ENCODE measurements around the gene PLPP4.

PLPP4 gene

GRCh38 chr10:120517881-120518484, 61.0 kb downstream of the PLPP4 start:
- DNase-seq (ENCODE audit: low spot score), result no peak

GRCh38 chr10:120521880-120522279, 64.9 kb downstream of the PLPP4 start:
- no peak for DNase-seq (ENCODE audit: low spot score)

- no peak for DNase-seq (ENCODE audit: low spot score)
Observed at GRCh38 chr10:120527691-120528090, 70.7 kb downstream of the PLPP4 start.

GRCh38 chr10:120530699-120531098, 73.7 kb downstream of the PLPP4 start:
- DNase-seq (ENCODE audit: low spot score), result no peak

- DNase-seq (ENCODE audit: low spot score), result no peak
Observed at GRCh38 chr10:120538091-120538490, 81.1 kb downstream of the PLPP4 start.

- no peak for DNase-seq (ENCODE audit: low spot score)
Observed at GRCh38 chr10:120539076-120539475, 82.0 kb downstream of the PLPP4 start.

GRCh38 chr10:120540486-120540885, 83.5 kb downstream of the PLPP4 start:
- no peak for DNase-seq (ENCODE audit: low spot score)

- no peak for DNase-seq (ENCODE audit: low spot score)
Observed at GRCh38 chr10:120541984-120542383, 85.0 kb downstream of the PLPP4 start.

- DNase-seq (ENCODE audit: low spot score), result no peak
Observed at GRCh38 chr10:120542591-120542990, 85.6 kb downstream of the PLPP4 start.

GRCh38 chr10:120543291-120543690, 86.3 kb downstream of the PLPP4 start:
- no peak for DNase-seq (ENCODE audit: low spot score)

- DNase-seq (ENCODE audit: low spot score), result no peak
Observed at GRCh38 chr10:120548210-120548609, 91.2 kb downstream of the PLPP4 start.

- no peak for DNase-seq (ENCODE audit: low spot score)
Observed at GRCh38 chr10:120552262-120552661, 95.2 kb downstream of the PLPP4 start.

GRCh38 chr10:120553911-120554310, 96.9 kb downstream of the PLPP4 start:
- no peak for DNase-seq (ENCODE audit: low spot score)

GRCh38 chr10:120555436-120555835, 98.4 kb downstream of the PLPP4 start:
- DNase-seq (ENCODE audit: low spot score), result no peak

- DNase-seq (ENCODE audit: low spot score), result no peak
Observed at GRCh38 chr10:120555842-120556532, 99.0 kb downstream of the PLPP4 start.

GRCh38 chr10:120557311-120557710, 100.3 kb downstream of the PLPP4 start:
- DNase-seq (ENCODE audit: low spot score), result no peak

- no peak for DNase-seq (ENCODE audit: low spot score)
Observed at GRCh38 chr10:120559800-120560199, 102.8 kb downstream of the PLPP4 start.

- no peak for DNase-seq (ENCODE audit: low spot score)
Observed at GRCh38 chr10:120562956-120563355, 105.9 kb downstream of the PLPP4 start.

GRCh38 chr10:120570418-120570817, 113.4 kb downstream of the PLPP4 start:
- no peak for DNase-seq (ENCODE audit: low spot score)

- DNase-seq (ENCODE audit: low spot score), result no peak
Observed at GRCh38 chr10:120571266-120571665, 114.2 kb downstream of the PLPP4 start.

GRCh38 chr10:120572307-120572706, 115.3 kb downstream of the PLPP4 start:
- no peak for DNase-seq (ENCODE audit: low spot score)

GRCh38 chr10:120573355-120573754, 116.3 kb downstream of the PLPP4 start:
- DNase-seq (ENCODE audit: low spot score), result no peak

GRCh38 chr10:120574981-120575380, 118.0 kb downstream of the PLPP4 start:
- DNase-seq (ENCODE audit: low spot score), result no peak

GRCh38 chr10:120575411-120575810, 118.4 kb downstream of the PLPP4 start:
- DNase-seq (ENCODE audit: low spot score), result no peak

Data from HuH-7 (cell line).